ENCODE results near the gene ZSCAN23. TPM values are rescaled to one million over a fixed set of nuclear protein-coding genes. Genes with fewer than 3 reads are reported as not detected.
A peak's percentile ranks its signal among the peaks of the same experiment; 100 is the strongest.

Gene ZSCAN23
- total and polyA plus RNA-seq, 2 of the 8 experiments (the other 6 are each of a cell fraction or from before 2014, with no cell fraction given): 0.74 to 5.3 TPM

- no peak for TF ChIP-seq CTCF (IDR thresholded peaks at IDR 0.05; ENCODE audit: control extremely low read depth in 1 of 3, insufficient read depth in 1 of 3, low read depth in 1 of 3, low read length in 3 of 3)
- no peak for TF ChIP-seq CREB1 (IDR thresholded peaks at IDR 0.05)
- TF ChIP-seq EGR1 (IDR thresholded peaks at IDR 0.05; ENCODE audit: borderline replicate concordance, low read depth, low read length): no peak
- TF ChIP-seq YY1 (IDR thresholded peaks at IDR 0.05; ENCODE audit: low read depth, low read length): no peak
- TF ChIP-seq ATF2 (IDR thresholded peaks at IDR 0.05; ENCODE audit: low read length): peak; percentile 90; the same call in 1 of the 2 replicates
- TF ChIP-seq ZNF274 (IDR thresholded peaks at IDR 0.05; ENCODE audit: borderline replicate concordance, extremely low read depth, low read length): no peak
- peak; percentile 32; the same call in 1 of the 2 replicates for TF ChIP-seq TEAD4 (IDR thresholded peaks at IDR 0.05; ENCODE audit: low read depth, low read length)
- no peak for TF ChIP-seq SIRT6 (IDR thresholded peaks at IDR 0.05; ENCODE audit: low read length)
- TF ChIP-seq POU5F1 (IDR thresholded peaks at IDR 0.05; ENCODE audit: low read depth, low read length): 0 out of 2 replicates have a peak, but pooled peaks have one; percentile 24
- no peak for TF ChIP-seq PHF8 (conservative IDR thresholded peaks at IDR 0.05; ENCODE audit: low read depth, low read length)
- TF ChIP-seq MAFK (IDR thresholded peaks at IDR 0.05; ENCODE audit: low read depth, low read length): no peak
- TF ChIP-seq BRCA1 (IDR thresholded peaks at IDR 0.05; ENCODE audit: low read depth, low read length): no peak
- peak; percentile 100 for TF ChIP-seq TBP (IDR thresholded peaks at IDR 0.05; ENCODE audit: low read depth, low read length)
Measured at GRCh38 chr6:28488916-28489365, 45.6 kb upstream of the ZSCAN23 start (continued).

Data from H1 (cell line).